ENCODE measurements around the gene SLC4A1AP.
A peak's percentile ranks its signal among the peaks of the same experiment; 100 is the strongest.

Gene SLC4A1AP

DNA sequence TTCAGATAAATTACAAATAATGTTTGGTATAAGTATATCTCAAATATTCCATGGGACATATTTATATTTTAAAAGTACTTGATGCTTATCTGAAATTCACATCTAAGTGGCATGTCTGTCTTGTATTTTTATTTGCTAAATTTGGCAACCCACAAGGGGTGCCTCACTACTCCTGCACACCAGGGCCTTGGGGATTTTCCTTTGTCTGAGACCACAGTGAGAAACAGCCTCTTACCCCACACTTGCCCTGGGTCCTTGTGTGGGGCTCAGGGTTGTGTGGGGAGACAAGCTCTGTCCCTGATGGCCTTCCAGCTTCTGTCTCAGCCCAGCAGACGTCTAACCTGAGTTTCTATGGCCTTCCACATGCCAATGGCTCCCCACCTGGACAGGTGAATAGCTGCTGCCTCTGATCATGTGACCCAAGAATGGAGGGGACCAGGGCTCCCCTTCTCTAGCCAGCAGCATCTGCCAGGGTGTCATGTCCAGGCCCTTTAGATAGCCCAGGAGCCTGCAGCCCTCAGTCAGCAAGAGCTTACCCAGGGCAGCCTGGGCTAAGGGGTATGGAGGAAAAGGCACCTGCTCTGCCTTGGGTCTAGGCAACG lies 58.3 kb downstream of the SLC4A1AP start:
- no peak overlapping the region for H3K4me3 ChIP-seq (ENCODE audit: severe bottlenecking)
- no peaks in the 10 kb centered on the region for H3K9me3 ChIP-seq (ENCODE audit: severe bottlenecking)
- ATAC-seq (ENCODE audit: low read depth) = no peak
- no peak for DNase-seq (ENCODE audit: low spot score)
- no peaks in the 10 kb centered on the region for H3K27me3 ChIP-seq (ENCODE audit: insufficient read depth, poor library complexity, severe bottlenecking)
- H3K27ac ChIP-seq (ENCODE audit: poor library complexity, severe bottlenecking) = no peak overlapping the region
- H3K36me3 ChIP-seq (ENCODE audit: low read depth) = no peaks in the 10 kb centered on the region
- TF ChIP-seq, protein P1, sequence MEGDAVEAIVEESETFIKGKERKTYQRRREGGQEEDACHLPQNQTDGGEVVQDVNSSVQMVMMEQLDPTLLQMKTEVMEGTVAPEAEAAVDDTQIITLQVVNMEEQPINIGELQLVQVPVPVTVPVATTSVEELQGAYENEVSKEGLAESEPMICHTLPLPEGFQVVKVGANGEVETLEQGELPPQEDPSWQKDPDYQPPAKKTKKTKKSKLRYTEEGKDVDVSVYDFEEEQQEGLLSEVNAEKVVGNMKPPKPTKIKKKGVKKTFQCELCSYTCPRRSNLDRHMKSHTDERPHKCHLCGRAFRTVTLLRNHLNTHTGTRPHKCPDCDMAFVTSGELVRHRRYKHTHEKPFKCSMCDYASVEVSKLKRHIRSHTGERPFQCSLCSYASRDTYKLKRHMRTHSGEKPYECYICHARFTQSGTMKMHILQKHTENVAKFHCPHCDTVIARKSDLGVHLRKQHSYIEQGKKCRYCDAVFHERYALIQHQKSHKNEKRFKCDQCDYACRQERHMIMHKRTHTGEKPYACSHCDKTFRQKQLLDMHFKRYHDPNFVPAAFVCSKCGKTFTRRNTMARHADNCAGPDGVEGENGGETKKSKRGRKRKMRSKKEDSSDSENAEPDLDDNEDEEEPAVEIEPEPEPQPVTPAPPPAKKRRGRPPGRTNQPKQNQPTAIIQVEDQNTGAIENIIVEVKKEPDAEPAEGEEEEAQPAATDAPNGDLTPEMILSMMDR (IDR thresholded peaks at IDR 0.05; ENCODE audit: poor library complexity, severe bottlenecking) = no peak
- H3K4me1 ChIP-seq (ENCODE audit: insufficient read depth, poor library complexity, severe bottlenecking) = peaks cover 15% of the 10 kb centered on the region

DNA sequence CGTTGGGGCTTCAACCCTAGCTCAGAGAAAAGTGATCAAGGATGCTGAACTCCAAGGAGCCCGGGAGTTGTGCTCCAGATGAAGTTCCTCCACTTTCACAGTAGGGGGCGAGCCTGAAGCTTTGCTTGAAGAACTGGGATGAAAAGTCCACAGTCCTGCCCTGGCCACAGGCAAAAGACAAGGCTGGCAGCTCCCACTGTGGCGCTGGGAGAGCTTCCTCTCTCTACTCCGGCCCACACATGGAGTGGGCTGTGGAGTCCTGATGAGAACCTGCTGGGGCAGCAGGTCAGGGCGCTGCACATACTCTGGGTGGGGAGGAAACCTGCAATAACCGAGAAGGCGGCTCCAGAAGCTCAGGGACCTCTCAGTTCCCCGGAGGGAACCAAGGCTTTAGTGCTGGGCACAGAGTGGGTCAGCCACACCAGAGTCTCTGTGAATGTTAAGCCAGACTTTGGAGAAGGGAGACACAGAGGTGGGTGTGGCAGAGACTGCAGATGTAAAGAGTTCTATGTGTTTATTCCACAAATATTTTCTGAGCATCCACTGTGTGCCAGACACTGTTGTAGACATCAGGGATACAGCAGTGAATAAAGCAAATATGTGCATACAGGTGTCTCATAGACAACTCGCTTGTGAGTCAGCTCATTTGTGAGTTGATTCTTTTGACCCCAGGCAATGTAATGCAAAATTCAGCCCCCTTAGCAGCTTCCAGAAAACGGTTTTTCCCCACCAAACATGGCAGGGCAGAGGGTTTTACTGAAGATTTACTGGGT lies 59.9 kb downstream of the SLC4A1AP start:
- DNase-seq (ENCODE audit: low spot score) (no peak), ATAC-seq (ENCODE audit: low read depth) (peak; percentile 30)
- H3K27ac ChIP-seq (ENCODE audit: poor library complexity, severe bottlenecking) = peak overlapping the region; percentile 46
- H3K9me3 ChIP-seq (ENCODE audit: severe bottlenecking) = no peaks in the 10 kb centered on the region
- no peaks in the 10 kb centered on the region for H3K36me3 ChIP-seq (ENCODE audit: low read depth)
- peaks cover 12% of the 10 kb centered on the region for H3K4me1 ChIP-seq (ENCODE audit: insufficient read depth, poor library complexity, severe bottlenecking)
- H3K4me3 ChIP-seq (ENCODE audit: severe bottlenecking) = no peak overlapping the region
- TF ChIP-seq, protein P1 (IDR thresholded peaks at IDR 0.05; ENCODE audit: poor library complexity, severe bottlenecking) = peak; percentile 76
- no peaks in the 10 kb centered on the region for H3K27me3 ChIP-seq (ENCODE audit: insufficient read depth, poor library complexity, severe bottlenecking)

DNA sequence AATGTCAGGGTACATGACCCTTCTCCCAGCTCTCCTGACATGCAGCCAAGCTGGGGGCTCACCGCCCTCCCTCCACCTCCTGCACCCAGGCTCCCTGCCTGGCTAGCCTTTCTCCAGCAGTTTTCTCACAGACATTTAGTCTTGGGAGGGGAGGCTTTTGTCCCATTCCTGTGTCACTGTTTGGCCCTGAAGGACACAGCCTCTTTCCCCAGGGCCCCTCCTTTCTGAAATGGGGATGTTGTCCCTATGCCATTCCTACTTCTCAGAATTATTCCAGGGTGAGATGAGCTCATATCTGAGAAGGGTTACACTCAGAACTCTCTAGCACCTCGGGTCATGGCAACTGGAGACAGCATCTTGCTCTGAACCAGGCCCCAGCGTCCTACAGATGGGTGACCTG lies 60.5 kb downstream of the SLC4A1AP start:
- ATAC-seq (ENCODE audit: low read depth) = no peak
- H3K27me3 ChIP-seq (ENCODE audit: insufficient read depth, poor library complexity, severe bottlenecking) = no peaks in the 10 kb centered on the region
- H3K27ac ChIP-seq (ENCODE audit: poor library complexity, severe bottlenecking) = peak overlapping the region; percentile 46
- DNase-seq (ENCODE audit: low spot score) = no peak
- H3K9me3 ChIP-seq (ENCODE audit: severe bottlenecking) = no peaks in the 10 kb centered on the region
- TF ChIP-seq, protein P1 (IDR thresholded peaks at IDR 0.05; ENCODE audit: poor library complexity, severe bottlenecking) = no peak
- no peak overlapping the region for H3K4me3 ChIP-seq (ENCODE audit: severe bottlenecking)
- H3K36me3 ChIP-seq (ENCODE audit: low read depth) = no peaks in the 10 kb centered on the region
- H3K4me1 ChIP-seq (ENCODE audit: insufficient read depth, poor library complexity, severe bottlenecking) = peaks cover 12% of the 10 kb centered on the region

DNA sequence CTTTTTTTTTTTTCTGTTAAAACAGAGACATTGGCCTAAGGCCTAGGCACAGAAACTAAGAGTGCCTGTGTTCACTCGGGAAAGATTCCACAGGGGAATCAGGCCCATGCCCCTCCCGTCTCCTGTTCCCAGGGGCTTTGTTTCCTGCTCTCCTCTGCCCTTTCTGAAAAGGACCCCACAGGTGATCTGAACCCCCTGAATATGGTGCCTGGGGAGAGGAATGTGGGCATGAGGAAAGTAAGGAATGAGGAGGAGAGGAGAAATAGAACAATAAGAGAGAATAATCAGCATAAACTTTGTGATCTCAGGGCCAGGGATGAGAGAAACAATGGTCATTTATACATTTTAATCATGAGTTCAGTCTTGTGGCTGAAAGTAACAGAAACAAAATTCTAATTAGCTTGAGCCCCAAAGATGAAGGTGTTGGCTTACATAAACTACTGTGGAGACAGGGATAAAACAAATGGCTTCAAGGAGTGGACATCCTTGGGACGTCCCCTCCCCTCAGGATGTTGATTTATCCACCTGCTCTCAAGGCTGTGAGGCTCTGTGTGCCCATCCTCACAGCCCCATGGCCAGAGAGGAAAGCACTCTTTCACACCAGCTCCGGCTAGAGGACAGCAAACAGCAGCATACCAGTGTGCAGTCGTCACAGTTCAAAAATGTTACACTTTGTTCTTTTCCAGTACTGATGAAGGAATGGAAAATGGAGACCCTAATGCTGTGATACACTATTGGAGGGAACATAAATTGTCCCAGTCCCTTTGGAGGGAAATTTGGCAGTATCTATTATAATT lies 61.4 kb downstream of the SLC4A1AP start:
- no peak for DNase-seq (ENCODE audit: low spot score)
- Histone ChIP-seq H3K4me3 (ENCODE audit: severe bottlenecking) (no peak overlapping the region), H3K4me1 (ENCODE audit: insufficient read depth, poor library complexity, severe bottlenecking) (peaks cover 8% of the 10 kb centered on the region), H3K27me3 (ENCODE audit: insufficient read depth, poor library complexity, severe bottlenecking) (no peaks in the 10 kb centered on the region), H3K9me3 (ENCODE audit: severe bottlenecking) (no peaks in the 10 kb centered on the region), H3K36me3 (ENCODE audit: low read depth) (no peaks in the 10 kb centered on the region), H3K27ac (ENCODE audit: poor library complexity, severe bottlenecking) (peak overlapping the region; percentile 46)
- ATAC-seq (ENCODE audit: low read depth) = no peak
- TF ChIP-seq, protein P1 (IDR thresholded peaks at IDR 0.05; ENCODE audit: poor library complexity, severe bottlenecking) = no peak
